Left forelimb (tissue), 1 donor: Measurements from ENCODE around the gene PTPN18.
"Not testable (repeated sequence)": the region's sequence is repeated elsewhere in the genome, so short reads cannot be mapped to it uniquely, and the experiment has no call there.

Source experiments
- DNase-seq: peaks from one replicate; pipeline ENCODE4 v3.0.0-alpha.2; 2018; ENCODE audit warnings: low spot score

The PTPN18 gene, protein sequence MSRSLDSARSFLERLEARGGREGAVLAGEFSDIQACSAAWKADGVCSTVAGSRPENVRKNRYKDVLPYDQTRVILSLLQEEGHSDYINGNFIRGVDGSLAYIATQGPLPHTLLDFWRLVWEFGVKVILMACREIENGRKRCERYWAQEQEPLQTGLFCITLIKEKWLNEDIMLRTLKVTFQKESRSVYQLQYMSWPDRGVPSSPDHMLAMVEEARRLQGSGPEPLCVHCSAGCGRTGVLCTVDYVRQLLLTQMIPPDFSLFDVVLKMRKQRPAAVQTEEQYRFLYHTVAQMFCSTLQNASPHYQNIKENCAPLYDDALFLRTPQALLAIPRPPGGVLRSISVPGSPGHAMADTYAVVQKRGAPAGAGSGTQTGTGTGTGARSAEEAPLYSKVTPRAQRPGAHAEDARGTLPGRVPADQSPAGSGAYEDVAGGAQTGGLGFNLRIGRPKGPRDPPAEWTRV

DNA sequence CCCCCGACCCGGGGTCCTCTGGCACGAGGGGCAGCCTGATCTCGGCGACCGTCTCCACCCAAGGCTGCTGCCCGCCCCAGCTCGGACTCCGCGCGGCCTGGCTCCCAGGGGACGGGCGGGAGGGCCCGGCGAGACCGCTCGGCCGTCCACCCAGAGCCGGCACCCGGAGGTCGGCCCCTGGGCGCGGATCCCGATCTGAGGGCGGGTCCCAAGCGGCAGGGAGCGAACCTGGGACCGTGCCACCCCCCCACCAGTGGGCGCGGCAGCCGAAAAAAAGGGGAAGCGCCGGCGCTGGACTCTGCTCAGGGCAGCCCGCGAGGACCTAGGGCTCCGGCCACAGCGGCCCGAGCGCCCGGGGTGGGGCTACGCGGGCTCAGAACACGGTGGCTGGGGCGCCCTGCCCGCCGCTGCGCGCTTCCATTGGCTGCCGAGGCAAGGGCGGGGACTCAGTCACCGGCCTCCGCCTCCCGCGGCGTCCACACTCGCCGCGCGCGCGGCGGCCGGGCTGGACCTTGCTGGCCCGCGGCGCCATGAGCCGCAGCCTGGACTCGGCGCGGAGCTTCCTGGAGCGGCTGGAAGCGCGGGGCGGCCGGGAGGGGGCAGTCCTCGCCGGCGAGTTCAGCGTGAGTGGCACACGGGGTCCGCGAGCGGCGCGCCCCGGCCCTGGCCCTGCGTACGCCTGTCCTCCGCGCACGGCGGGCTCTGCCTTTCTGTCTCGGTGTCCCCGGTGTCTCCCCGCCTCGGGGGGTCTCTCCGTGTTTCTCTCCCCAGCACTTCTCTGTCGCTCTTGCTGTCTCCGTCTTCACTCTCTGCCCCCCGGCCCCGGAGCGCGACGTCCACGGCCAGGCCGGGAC lies at the start of gene PTPN18:
TSS of gene PTPN18 (plus strand) at position 479 of the 854 bp plus-strand sequence. CDS start at position 531, 52 bp downstream.
- DNase-seq = peak; percentile 90

DNA sequence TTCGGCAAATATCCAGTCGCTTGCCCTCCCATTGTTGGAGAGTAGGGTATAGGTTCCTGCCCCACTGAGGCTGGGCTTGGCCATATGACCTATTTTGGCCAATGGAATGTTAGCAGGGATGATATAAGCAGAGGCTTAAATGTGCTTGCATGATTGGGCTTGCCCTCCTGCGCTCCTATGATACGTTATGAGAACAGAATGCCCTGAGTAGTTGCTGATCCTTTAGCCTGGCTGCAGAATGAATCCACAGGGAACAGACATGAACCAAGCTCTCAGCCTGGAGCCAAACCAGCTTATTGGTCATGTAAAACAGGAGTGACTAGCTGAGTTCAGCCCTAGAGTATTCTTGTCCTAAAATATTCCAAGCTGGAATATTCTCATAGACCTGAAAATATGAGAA lies 48.0 kb upstream of the PTPN18 start:
- no peak for DNase-seq

DNA sequence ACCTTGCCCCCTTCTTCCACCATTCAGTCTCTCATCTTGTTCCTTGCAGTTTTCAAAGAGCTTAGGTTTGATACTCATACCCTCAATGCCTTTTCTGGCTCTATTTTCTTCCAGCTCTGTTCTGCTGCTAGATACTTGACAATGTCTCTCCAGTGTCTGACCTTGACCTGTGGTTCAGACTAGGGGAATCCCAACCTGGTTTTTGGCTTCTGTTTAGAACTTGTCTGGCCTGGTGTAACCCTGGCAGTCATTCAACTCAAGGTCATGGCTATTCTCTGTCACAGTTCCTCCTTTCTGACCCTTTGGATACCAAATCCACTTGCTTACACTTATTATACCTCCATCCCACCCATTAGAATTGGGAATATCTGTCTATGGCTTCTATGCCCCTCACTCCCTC lies 45.0 kb upstream of the PTPN18 start:
- DNase-seq = no peak

DNA sequence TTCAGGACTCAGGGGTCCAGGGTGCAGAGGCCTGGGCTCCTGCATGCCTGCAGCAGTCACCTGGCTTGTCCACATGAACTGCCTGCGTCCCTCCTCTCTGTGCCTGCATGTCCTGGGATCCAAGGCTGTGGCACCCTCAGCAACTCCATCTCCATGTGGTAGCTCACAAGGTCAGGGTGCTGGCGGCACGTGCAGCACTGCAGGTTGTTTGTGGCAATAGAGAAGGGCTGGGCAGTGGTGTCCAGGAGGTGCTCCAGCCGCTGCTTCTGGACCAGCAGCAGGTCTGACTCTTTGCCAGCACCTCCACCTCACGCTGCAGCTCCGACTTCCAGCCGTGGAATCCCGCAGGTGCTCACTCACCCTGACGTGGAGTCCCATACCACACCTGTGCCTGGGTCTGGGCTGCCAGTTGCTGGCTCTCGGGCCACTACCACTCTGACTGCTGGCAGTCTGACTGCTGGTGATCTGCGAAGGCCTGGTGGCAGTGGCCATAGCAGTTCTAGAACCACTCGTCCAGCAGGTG lies 42.0 kb upstream of the PTPN18 start:
- no peak for DNase-seq

DNA sequence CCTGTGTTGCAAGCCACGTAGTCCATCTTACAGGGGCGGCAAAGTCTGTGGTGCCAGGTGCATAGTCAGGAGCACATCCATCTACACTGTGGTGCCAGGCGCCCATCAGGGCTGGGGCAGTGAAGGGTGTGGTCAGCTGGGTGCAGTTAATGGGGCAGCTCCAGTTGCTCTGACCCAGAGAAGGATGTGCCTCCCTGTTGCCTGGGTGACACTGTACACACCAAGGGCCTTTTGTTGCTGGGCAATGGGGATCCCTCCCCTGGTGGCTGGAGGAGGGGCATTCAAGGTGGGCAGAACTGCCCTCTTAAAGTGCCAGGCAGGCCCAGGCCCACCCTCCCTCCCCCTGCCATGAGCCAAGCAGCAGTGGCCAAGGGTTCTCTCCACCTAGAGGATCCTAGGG lies 41.5 kb upstream of the PTPN18 start:
- no peak for DNase-seq

DNA sequence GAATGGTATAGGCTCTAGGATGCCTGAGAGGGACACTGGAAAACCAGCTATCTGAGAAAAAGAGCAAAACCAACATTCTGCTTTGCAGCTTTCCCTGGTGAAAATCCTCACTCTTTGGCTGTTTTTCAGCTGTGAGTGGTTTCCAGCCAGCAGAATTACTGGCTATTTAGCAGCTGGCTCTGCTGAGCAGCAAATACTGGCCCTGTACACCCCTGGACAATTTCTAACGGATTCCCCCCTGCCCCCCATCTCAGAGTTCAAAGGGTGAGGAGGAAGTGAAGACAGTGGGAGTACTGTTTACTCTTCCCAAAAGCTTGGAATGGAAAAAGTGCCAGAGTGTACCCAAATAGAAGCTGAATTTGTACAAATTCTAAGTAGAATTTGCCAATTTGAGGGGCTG lies 39.3 kb upstream of the PTPN18 start:
- no peak for DNase-seq

DNA sequence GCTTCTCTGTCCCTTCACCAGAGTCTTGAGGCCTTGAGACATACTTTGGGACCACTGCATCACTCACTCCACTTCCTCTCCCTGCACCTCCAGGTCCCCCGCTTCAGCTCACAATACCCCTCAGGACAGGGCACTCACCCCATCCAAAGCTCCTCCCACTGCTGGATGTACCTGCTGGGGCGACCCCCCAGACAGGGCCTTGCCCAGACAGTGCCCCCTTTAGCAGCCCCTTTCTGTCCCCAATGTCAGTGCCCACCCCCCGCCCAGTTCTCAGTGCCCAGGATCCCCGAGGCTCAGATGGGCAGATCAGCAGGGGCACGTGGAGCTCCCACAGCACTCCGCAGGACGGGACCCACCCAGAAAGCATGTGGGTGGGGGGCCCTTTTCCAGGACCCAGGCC lies 37.0 kb upstream of the PTPN18 start:
- DNase-seq = no peak

DNA sequence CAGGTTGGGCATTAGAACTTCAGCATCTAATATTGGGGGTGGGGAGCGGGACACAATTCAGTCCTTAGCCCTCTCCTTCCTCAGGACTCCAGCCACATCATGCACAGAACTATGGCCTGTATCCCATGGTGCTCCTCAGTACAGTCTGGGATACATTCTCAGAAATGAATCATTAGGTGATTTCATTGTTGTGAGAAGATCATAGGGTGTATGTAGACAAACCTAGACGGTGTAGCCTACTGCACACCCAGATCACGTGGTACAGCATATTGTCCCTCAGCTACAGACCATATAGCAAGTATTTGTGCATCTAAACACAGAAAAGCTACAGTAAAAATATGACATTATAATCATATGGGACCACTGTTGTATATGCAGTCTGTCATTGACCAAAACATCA lies 36.3 kb upstream of the PTPN18 start:
- no peak for DNase-seq

DNA sequence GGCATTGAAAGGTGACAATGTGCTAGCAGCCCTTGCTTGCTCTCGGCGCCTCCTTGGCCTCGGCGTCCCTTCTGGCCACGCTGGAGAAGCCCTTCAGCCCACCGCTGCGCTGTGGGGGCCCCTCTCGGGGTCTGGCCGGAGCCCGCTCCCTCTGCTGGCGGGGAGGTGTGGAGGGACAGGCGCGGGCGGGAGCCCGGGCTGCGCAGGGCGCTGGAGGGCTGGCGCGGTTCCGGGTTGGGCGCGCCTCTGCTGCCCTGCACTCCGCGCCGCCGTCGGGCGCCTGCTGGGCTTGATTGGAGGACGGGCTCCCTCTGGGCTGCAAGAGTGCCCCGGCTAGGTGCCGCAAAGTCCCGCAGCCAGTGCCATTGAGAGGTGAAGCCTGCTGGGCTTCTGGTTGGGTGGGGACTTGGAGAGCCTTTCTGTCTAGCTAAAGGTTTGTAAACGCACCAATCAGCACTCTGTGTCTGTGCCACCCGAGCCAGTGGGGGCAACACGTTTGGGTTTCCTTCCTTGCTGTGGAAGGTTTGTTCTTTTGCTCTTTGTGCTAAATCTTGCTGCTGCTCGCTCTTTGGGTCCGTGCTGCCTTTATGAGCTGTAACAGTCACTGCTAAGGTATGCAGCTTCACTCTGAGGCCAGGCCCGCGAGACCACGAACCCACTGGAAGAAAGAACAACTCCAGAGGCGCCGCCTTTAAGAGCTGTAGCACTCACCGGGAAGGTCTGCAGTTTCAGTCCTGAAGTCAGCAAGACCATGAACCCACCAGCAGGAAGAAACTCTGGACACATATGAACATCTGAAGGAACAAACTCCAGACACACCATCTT lies 27.9 kb upstream of the PTPN18 start:
- no peak for DNase-seq

DNA sequence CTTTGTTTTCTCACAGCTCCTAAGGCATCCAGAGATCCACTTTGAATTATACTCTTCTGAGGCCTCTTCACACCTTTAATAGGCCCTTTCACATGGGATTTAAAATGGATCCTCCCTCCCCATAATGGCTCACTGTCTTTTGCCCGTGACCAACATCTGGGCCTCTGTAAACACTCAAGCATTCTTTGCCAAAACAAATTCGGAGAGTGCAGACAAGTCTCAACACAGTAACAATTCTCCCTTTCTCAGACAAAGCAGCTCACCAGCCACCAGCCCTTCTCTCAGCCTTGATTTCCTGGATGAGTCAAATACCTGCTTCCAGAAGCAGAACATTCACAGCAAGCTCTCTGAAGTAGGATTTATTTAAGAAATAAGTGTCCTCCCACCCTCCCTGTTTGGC lies 27.1 kb upstream of the PTPN18 start:
- no peak for DNase-seq

DNA sequence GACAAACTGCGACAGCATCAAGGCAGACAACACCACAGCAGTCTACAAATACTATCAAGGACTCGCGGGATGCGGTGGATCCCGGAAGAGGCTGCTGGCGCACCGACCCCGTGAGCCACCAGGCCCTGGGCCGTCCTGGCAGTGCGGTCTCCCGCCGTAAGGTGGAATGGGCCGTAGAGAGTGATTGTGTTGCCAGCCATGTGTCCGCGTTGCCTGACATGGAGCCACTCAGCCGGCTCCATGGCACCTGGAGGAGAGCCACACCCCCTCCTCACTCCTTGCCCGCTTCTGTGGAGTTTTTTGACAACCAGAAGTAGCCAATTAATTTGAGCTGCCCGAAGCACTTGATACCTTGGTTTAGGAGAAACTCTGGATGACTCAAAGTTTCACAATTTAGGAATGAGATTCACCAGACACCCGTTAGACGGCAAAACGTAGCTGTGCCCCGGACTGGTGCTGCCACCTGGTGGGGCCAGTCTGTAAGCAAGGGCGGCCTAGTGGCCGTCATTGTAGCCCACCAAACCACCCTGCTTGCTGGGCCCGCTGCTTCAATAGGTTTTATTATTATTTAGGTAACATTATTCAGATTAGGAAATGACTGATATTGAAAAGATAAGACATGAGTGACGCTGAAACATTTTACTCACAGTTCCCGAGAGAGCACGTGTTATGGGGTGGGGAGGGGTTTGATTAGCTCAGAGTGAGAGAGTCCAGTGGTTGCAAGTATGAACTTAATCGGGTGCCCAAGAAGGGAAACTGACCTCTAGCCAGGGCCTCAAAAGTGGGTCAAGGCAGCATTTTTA lies 23.4 kb upstream of the PTPN18 start:
- DNase-seq = peak; percentile 84

DNA sequence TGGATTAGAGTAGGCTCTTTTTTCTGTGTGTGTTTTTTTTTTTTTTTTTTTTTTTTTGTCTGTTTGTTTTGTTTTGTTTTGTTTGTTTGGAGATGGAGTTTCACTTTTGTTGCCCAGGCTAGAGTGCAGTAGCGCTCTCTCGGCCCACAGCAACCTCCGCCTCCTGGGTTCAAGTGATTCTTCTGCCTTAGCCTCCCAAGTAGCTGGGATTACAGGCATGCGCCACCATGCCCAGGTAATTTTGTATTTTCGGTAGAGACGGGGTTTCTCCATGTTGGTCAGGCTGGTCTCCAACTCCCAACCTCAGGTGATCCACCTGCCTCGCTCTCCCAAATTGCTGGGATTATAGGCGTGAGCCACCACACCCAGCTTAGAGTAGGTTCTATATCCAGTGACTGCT lies 22.6 kb upstream of the PTPN18 start:
- not testable (repeated sequence) for DNase-seq

DNA sequence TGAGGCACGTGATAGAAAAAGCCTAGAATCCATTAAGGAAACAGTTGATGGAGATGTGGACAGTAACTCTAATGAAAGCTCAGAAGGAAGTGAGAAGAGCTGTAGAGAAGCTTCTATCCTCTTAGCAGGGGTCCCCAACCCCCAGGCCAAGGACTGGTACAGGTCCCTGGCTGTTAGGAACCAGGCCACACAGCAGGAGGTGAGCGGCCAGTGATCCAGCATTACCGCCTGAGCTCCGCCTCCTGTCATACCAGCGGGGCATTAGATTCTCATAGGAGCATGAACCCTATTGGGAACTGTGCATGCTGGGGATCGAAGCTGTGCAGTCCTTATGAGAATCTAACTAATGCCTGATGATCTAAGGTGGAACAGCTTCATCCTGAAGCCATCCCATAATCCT lies 21.8 kb upstream of the PTPN18 start:
- no peak for DNase-seq

DNA sequence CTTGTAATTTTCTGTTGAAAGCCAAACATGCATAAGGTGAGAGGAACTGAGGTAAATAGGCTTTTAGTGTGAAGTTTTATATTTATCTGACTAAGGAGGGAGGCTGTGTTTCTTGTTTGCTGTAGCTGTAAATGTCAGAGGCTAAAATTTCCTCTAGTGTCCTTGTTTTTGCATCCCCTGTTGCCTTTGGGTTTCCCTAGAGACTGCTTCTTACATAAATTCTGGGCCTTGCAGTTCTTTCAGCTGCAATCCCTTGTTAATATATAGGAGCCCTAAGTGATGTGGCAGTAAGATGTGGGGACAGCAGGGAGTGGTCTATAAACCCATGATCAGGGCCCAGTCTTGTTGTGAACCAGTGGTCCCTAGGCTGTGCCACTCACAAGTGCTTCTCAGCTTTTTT lies 20.6 kb upstream of the PTPN18 start:
- DNase-seq = no peak

DNA sequence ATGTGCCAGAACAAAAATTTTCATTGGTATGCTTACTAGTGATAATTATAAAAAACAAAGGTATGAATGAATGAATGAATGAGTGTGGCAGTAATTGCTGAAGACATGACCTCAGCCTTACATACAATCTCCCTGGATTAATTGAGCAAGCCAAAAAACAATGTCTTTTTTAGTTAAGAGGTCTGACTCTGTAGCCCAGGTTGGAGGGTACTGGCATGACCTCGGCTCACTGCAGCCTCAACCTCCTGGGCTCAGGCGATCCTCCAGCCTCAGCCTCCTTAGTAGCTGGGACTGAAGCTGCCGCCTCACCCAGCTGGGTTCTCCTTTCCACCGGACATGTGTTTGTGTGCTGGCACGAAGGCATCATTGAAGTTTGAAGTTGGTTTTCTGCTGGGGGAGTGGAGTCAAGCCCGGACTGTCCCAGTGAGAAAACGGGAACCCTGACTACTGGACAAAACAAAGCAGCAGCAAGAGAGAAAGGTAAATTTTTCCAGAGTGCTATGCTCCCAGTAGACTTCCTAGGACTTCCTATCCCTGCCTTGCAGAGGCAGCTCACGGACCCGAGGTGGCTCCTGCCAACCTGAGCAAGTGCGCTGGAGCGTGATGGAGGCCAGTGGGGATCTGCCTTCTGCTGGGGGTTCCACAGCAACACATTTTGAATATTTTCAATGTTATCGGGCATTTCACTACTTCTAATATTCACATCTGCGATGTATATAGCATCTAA lies 19.5 kb upstream of the PTPN18 start:
- DNase-seq = no peak

DNA sequence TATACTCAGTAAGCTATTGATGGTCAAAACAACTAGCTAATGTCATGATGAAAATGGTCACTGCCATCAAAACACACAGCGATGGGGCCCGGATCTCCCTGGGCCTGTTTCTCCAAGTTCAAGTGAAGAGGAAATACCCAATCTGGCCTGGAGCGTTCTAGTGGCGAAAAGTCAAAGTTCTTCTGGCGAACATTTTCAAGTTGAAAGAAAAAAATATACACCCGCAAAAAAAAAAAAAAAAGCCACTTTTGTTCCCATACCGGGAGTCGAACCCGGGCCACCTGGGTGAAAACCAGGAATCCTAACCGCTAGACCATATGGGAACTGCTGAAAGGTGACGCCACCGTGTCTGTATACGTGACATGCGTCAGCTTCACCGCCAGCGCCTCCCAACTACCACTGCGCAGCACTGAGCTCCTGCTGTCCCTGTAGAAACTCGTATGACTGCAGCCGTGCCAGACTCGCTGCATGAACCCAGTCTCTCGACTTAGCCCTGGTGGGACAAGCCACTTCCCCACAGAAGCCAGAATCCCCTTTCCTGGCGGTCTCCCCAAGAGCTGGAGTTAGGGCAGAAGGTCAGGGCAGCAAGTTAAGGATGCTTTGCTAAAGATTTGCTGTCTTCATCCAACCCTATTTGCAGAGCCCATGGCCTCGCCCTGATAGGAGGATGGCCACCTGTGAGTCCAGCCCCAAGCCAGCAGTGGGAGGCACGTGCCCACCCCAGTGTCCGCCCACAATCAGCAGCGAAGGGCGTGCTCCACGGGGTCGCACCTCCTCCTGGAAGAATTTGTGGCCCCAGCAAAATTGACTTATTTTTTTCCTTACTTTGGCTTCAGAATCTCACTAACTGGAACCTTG lies 18.8 kb upstream of the PTPN18 start:
- DNase-seq = peak; percentile 94

DNA sequence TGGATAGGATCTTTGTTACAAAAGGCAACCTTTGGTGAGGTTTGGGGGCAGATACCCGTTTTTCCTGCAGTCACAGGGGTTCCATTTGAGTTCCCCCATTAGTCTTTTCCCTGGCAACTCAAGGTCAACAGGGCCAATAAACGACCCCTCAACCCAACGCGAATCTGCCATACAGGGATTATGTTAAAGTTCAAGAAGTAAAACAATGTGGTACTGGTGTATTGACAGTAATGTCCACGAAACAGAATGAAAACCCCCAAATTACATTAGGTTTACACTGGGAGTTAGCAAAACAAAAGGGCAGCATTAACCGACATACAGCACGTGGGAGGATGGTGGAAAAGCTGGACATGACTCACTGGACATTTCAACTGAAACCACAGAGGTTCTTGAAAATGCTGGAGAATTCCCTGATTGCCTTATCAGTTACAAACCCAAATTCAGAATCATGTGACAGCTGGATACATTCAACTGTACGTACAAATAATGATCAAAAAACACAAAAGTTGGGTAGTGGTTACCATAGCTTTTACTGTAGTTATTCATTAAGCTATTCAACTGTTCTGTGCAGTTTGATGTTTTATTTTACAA lies 18.0 kb upstream of the PTPN18 start:
- no peak for DNase-seq

DNA sequence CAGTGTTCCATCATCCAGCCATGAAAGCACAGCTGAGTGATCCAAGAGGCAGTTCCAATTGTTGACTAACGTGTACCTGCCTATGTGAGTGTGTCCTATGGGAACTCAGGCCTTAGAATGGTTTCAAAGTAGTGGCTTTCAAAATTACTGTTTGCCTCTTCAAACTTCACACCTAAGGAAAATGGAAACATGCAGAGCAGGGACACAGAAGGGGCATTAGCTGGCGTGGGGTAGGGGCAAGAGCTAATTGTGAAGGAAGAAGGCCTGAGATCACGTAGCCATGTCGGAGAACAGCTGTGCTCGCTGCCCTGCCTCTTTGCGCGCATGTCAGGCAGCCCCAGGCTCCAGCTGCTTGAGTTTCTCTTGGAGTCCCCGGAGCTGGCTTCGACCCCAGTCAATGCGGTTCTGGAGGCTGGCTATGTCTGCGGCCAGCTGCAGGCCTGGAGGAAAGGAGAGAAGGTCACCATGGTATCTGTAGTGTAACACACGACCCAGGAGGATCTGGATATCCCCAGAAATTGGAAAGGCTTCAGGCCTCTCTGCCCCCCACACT lies 17.0 kb upstream of the PTPN18 start:
- no peak for DNase-seq
